Ascending aorta (tissue), 2 donors: ENCODE data around the gene USP34. TPM values are rescaled to one million over a fixed set of nuclear protein-coding genes. Genes with fewer than 3 reads are reported as not detected.

Source experiments
- DNase-seq, 2 donors: peaks; one replicate each; pipeline ENCODE4 v3.0.0-alpha.2; 2019; ENCODE audit warnings: low spot score in 2 of 2
- H3K27ac ChIP-seq, 2 donors: fragments of 200-600 bp; sonication (generic); one replicate each; pipeline ENCODE4 v1.5.1; 2016 to 2017; ENCODE audit warnings: mild to moderate bottlenecking in 1 of 2
- H3K27me3 ChIP-seq: fragments of 200-600 bp; sonication (generic); one replicate; pipeline ENCODE4 v1.5.1; 2017
- H3K36me3 ChIP-seq, 2 donors: fragments of 200-600 bp; sonication (generic); one replicate each; pipeline ENCODE4 v1.5.1; 2016
- H3K4me1 ChIP-seq, 2 donors: fragments of 200-600 bp; sonication (generic); one replicate each; pipeline ENCODE4 v1.5.1; 2016 to 2017; ENCODE audit warnings: mild to moderate bottlenecking in 1 of 2
- H3K4me3 ChIP-seq, 2 donors: fragments of 200-600 bp; sonication (generic); one replicate each; pipeline ENCODE4 v1.5.1; 2016 to 2017; ENCODE audit warnings: mild to moderate bottlenecking in 1 of 2
- H3K9me3 ChIP-seq, 2 donors: fragments of 200-600 bp; sonication (generic); one replicate each; pipeline ENCODE4 v1.5.1; 2016
- CTCF ChIP-seq, 3 experiments: fragments of 200-600 bp in 2 of 3; fragments of 450-650 bp in 1 of 3; sonication (generic) in 2 of 3; IDR thresholded peaks; one replicate each; pipeline ENCODE4 v1.5.1; 2016 to 2019; ENCODE audit warnings: antibody characterized with exemption in 3 of 3, mild to moderate bottlenecking in 1 of 3, moderate library complexity in 1 of 3
- intact Hi-C: fragments of 100-400 bp; cut with DNase I; formaldehyde crosslinking; loops from one replicate; pipeline ENCODE4 v1.15.1; 2023
- total RNA-seq: library from RNA; depleted of rRNA; stranded (reverse); fragments of >200 nt; gene quantifications from one replicate; pipeline ENCODE4 v1.1.0, GENCODE V29; 2016

USP34 gene
- total RNA-seq, 1 donor from 2014 or later, result 59.3 TPM

DNA sequence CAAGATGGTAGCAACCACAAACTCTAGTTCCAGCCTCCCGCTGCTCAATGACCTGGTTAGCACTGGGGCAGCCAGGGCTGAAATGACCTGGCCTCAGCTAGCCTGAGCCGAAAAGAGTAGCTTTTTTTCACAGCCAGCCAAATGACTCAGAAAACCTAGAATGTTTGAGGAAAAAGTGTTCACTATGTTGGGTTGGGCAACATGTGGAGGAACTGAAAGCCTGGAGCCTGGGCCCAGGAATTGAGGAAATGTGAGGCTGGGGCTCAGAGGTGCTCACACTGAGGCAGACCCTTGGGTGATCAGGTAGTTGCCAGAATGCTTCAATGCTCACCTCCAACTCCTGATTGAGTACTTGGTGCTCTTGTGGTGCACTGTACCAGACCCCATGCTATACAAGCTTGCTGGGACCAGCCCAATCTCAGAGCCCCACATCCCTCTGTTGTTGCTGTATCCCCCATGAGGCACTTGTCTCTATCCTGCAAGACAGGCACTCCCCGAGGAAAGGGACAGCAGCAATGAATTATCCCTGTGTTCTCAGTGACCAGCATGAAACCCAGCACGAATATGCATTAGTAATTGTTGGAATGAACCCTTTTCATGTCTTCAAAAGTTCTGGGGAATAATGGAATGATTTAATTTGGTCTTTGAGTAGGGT lies 116.2 kb downstream of the USP34 start:
- Histone ChIP-seq H3K4me1 (peaks cover 0 to 2% of the 10 kb centered on the region in 2 donors), H3K4me3 (no peak overlapping the region), H3K27me3 (no peaks in the 10 kb centered on the region), H3K27ac (no peak overlapping the region), H3K36me3 (peaks cover 13 to 27% of the 10 kb centered on the region in 2 donors), H3K9me3 (peaks cover 4 to 19% of the 10 kb centered on the region in 2 donors)
- intact Hi-C loops, result no loop called here
- TF ChIP-seq CTCF (IDR thresholded peaks at IDR 0.05), result no peak
- DNase-seq, result no peak

DNA sequence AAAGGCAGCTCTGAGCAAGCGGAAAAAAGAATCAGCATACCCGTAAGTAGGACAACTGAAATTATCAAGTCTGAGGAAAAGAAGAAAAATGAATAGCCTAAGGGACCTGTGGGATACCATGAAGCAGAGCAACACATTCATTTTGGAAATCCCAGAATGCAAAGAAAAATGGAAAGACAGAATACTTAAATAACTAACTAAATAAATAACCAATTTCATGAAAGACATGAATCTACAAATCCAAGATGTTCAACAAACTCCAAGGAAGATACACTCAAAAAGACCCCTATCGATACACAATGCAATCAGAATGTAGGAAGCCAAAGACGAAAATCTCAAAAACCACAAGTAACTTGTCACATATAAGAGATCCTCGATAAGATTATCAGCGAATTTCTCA lies 117.0 kb downstream of the USP34 start:
- Histone ChIP-seq H3K9me3 (peaks cover 4 to 19% of the 10 kb centered on the region in 2 donors), H3K27me3 (no peaks in the 10 kb centered on the region), H3K36me3 (peaks cover 17 to 27% of the 10 kb centered on the region in 2 donors), H3K27ac (no peak overlapping the region), H3K4me1 (peaks cover 0 to 2% of the 10 kb centered on the region in 2 donors), H3K4me3 (no peak overlapping the region)
- no peak for TF ChIP-seq CTCF (IDR thresholded peaks at IDR 0.05)
- DNase-seq, result no peak
- intact Hi-C loops, result no loop called here

- H3K4me3 ChIP-seq, result no peak overlapping the region
- TF ChIP-seq CTCF (IDR thresholded peaks at IDR 0.05), result no peak
- peaks cover 44 to 51% of the 10 kb centered on the region in 2 donors for H3K36me3 ChIP-seq
- intact Hi-C loops, result no loop called here
- H3K9me3 ChIP-seq, result peaks cover 4 to 19% of the 10 kb centered on the region in 2 donors
- DNase-seq, result no peak
- no peaks in the 10 kb centered on the region for H3K4me1 ChIP-seq
- H3K27ac ChIP-seq, result no peak overlapping the region
- no peaks in the 10 kb centered on the region for H3K27me3 ChIP-seq
These were observed 120.1 kb downstream of the USP34 start for GRCh38 chr2:61350777-61351176.

DNA sequence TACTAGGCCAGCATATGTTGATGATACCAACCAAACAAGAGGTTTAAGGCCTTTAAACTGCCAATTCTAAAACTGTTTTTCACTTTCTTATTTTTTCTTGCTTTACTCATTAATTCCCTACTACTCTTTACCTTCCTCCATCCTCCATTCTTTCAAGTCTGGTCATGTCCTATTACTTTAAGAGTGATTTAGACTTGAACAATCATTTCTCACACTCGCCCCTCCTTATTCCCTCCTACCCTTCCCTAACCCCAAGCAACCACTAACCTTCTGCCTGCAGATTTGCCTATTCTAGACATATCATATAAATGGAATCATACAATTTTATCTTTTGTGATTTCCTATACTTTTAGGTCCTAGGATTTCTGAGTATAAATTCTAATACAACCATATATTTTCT lies 127.7 kb downstream of the USP34 start:
- H3K27me3 ChIP-seq, result no peaks in the 10 kb centered on the region
- no peak for DNase-seq
- H3K4me3 ChIP-seq, result no peak overlapping the region
- TF ChIP-seq CTCF (IDR thresholded peaks at IDR 0.05), result no peak
- no peak overlapping the region for H3K27ac ChIP-seq
- H3K9me3 ChIP-seq, result no peaks in the 10 kb centered on the region
- intact Hi-C loops, result no loop called here
- no peaks in the 10 kb centered on the region for H3K4me1 ChIP-seq
- H3K36me3 ChIP-seq, result peaks cover 41 to 66% of the 10 kb centered on the region in 2 donors

GRCh38 chr2:61340242-61340641 lies 130.6 kb downstream of the USP34 start:
- no peak for TF ChIP-seq CTCF (IDR thresholded peaks at IDR 0.05)
- intact Hi-C loops, result no loop called here
- H3K36me3 ChIP-seq, result peaks cover 18 to 55% of the 10 kb centered on the region in 2 donors

More at GRCh38 chr2:61340242-61340641, 130.6 kb downstream of the USP34 start:
- no peak for DNase-seq
- H3K27ac ChIP-seq, result no peak overlapping the region
- H3K27me3 ChIP-seq, result no peaks in the 10 kb centered on the region
- no peaks in the 10 kb centered on the region for H3K4me1 ChIP-seq
- H3K4me3 ChIP-seq, result no peak overlapping the region
- H3K9me3 ChIP-seq, result no peaks in the 10 kb centered on the region
